H9 (cell line): ENCODE measurements around the gene SDHAF4. TPM values are rescaled to one million over a fixed set of nuclear protein-coding genes. Genes with fewer than 3 reads are reported as not detected.

Experiments used
- DNase-seq: peaks from one replicate; pipeline ENCODE4 v3.0.0-alpha.2; 2017
- H2AFZ ChIP-seq: one replicate; pipeline ENCODE4 v1.6.1; 2013; ENCODE audit warnings: mild to moderate bottlenecking, low read length, control low read depth, moderate library complexity
- H2AK5ac ChIP-seq: 2 replicates; pipeline ENCODE4 v1.6.1; 2013; ENCODE audit warnings: low read length, control low read depth, mixed read lengths; ENCODE audit not compliant: insufficient read length
- H2BK120ac ChIP-seq: one replicate; pipeline ENCODE4 v1.6.1; 2013; ENCODE audit warnings: low read depth, mild to moderate bottlenecking, low read length, control low read depth, inconsistent platforms; ENCODE audit not compliant: poor library complexity, severe bottlenecking
- H2BK12ac ChIP-seq: 2 replicates; pipeline ENCODE4 v1.6.1; 2013; ENCODE audit warnings: low read length, control low read depth, mixed read lengths, low read depth; ENCODE audit not compliant: insufficient read length
- H2BK15ac ChIP-seq: 2 replicates; pipeline ENCODE4 v1.6.1; 2013; ENCODE audit warnings: low read depth, low read length, control low read depth
- H2BK20ac ChIP-seq: one replicate; pipeline ENCODE4 v1.6.1; 2013; ENCODE audit warnings: low read depth, mild to moderate bottlenecking, low read length, control low read depth, inconsistent platforms; ENCODE audit not compliant: poor library complexity, severe bottlenecking
- H2BK5ac ChIP-seq: 2 replicates; pipeline ENCODE4 v1.6.1; 2013; ENCODE audit warnings: low read length, control low read depth, mixed read lengths; ENCODE audit not compliant: insufficient read length
- H3K14ac ChIP-seq: 2 replicates; pipeline ENCODE4 v1.6.1; 2013; ENCODE audit warnings: low read length, control low read depth; ENCODE audit not compliant: insufficient read depth
- H3K18ac ChIP-seq: 2 replicates; pipeline ENCODE4 v1.6.1; 2013; ENCODE audit warnings: low read depth, mild to moderate bottlenecking, mixed read lengths, low read length, control low read depth; ENCODE audit not compliant: insufficient read length
- H3K23ac ChIP-seq: 2 replicates; pipeline ENCODE4 v1.6.1; 2013; ENCODE audit warnings: low read length, control low read depth, mixed read lengths, low read depth; ENCODE audit not compliant: insufficient read length
- H3K23me2 ChIP-seq: 2 replicates; pipeline ENCODE4 v1.6.1; 2013; ENCODE audit warnings: low read depth, mild to moderate bottlenecking, mixed read lengths, low read length, control low read depth; ENCODE audit not compliant: insufficient read length, poor library complexity, severe bottlenecking
- H3K27ac ChIP-seq: 2 replicates; pipeline ENCODE4 v1.5.1; 2013; ENCODE audit warnings: low read length, control low read depth, mixed read lengths, low read depth; ENCODE audit not compliant: insufficient read length
- H3K27me3 ChIP-seq: 2 replicates; pipeline ENCODE4 v1.6.1; 2013; ENCODE audit warnings: low read length, control low read depth, inconsistent platforms; ENCODE audit not compliant: insufficient read depth
- H3K4ac ChIP-seq: 2 replicates; pipeline ENCODE4 v1.6.1; 2013; ENCODE audit warnings: low read depth, mild to moderate bottlenecking, control low read depth, inconsistent platforms, low read length, moderate library complexity
- H3K4me1 ChIP-seq: 2 replicates; pipeline ENCODE4 v1.6.1; 2013; ENCODE audit warnings: low read length, control low read depth, inconsistent platforms; ENCODE audit not compliant: insufficient read depth
- H3K4me2 ChIP-seq: 2 replicates; pipeline ENCODE4 v1.6.1; 2013; ENCODE audit warnings: low read length, control low read depth, mixed read lengths; ENCODE audit not compliant: insufficient read length, insufficient read depth
- H3K56ac ChIP-seq: 2 replicates; pipeline ENCODE4 v1.6.1; 2013; ENCODE audit warnings: low read depth, mild to moderate bottlenecking, mixed read lengths, low read length, control low read depth; ENCODE audit not compliant: insufficient read length
- H3K79me1 ChIP-seq: 2 replicates; pipeline ENCODE4 v1.6.1; 2013; ENCODE audit warnings: low read depth, mild to moderate bottlenecking, moderate library complexity, low read length, control low read depth, inconsistent platforms; ENCODE audit not compliant: insufficient read depth, poor library complexity, severe bottlenecking
- H3K79me2 ChIP-seq: 2 replicates; pipeline ENCODE4 v1.6.1; 2013; ENCODE audit warnings: low read length, control low read depth, inconsistent platforms; ENCODE audit not compliant: insufficient read depth
- H3K9ac ChIP-seq: 2 replicates; pipeline ENCODE4 v1.6.1; 2013; ENCODE audit warnings: low read length, control low read depth, mixed read lengths; ENCODE audit not compliant: insufficient read length; ENCODE audit errors: extremely low read depth
- H3K9me3 ChIP-seq: one replicate; pipeline ENCODE4 v1.6.1; 2013; ENCODE audit warnings: low read depth, low read length, inconsistent platforms; ENCODE audit not compliant: control insufficient read depth
- H3T11ph ChIP-seq: one replicate; pipeline ENCODE4 v1.6.1; 2013; ENCODE audit warnings: mild to moderate bottlenecking, low read length, control low read depth, inconsistent platforms
- H4K20me1 ChIP-seq: one replicate; pipeline ENCODE4 v1.6.1; 2013; ENCODE audit not compliant: control insufficient read depth, insufficient read length, insufficient read depth
- H4K5ac ChIP-seq: 2 replicates; pipeline ENCODE4 v1.6.1; 2013; ENCODE audit warnings: low read depth, mild to moderate bottlenecking, mixed read lengths, low read length, control low read depth; ENCODE audit not compliant: insufficient read length
- H4K8ac ChIP-seq: replicated peaks from 2 replicates; pipeline ENCODE4 v1.6.1; 2013; ENCODE audit warnings: low read length, control low read depth, mixed read lengths, low read depth; ENCODE audit not compliant: insufficient read length
- H4K91ac ChIP-seq: 2 replicates; pipeline ENCODE4 v1.6.1; 2013; ENCODE audit warnings: low read depth, mild to moderate bottlenecking, moderate library complexity, mixed read lengths, low read length, control low read depth; ENCODE audit not compliant: insufficient read length
- H3K27ac Mint-ChIP-seq, 3 experiments: 2 replicates in 2 of 3; 3 replicates in 1 of 3; pipeline ENCODE4 v1.8.0; 2020 to 2021; ENCODE audit warnings: mixed read lengths in 3 of 3, mild to moderate bottlenecking in 1 of 3, moderate library complexity in 1 of 3
- H3K27me3 Mint-ChIP-seq: 2 replicates; pipeline ENCODE4 v1.8.0; 2021; ENCODE audit warnings: low read depth, mild to moderate bottlenecking, moderate library complexity, mixed read lengths
- H3K36me3 Mint-ChIP-seq, 3 experiments: 2 replicates in 2 of 3; 3 replicates in 1 of 3; pipeline ENCODE4 v1.8.0; 2020 to 2021; ENCODE audit warnings: low read depth in 3 of 3, mixed read lengths in 3 of 3; ENCODE audit not compliant: insufficient read depth in 1 of 3
- H3K4me1 Mint-ChIP-seq, 2 experiments: 2 replicates each; pipeline ENCODE4 v1.8.0; 2020; ENCODE audit warnings: mixed read lengths in 2 of 2
- H3K4me3 Mint-ChIP-seq, 2 experiments: 2 replicates in 1 of 2; 3 replicates in 1 of 2; pipeline ENCODE4 v1.8.0; 2020 to 2021; ENCODE audit warnings: mild to moderate bottlenecking in 2 of 2, mixed read lengths in 2 of 2, moderate library complexity in 1 of 2
- H3K9me3 Mint-ChIP-seq, 2 experiments: 2 replicates in 1 of 2; 3 replicates in 1 of 2; pipeline ENCODE4 v1.8.0; 2020; ENCODE audit warnings: mild to moderate bottlenecking in 2 of 2, mixed read lengths in 2 of 2, moderate library complexity in 1 of 2
- CTCF ChIP-seq: fragments of 200-600 bp; sonication (generic); conservative IDR thresholded peaks from 3 replicates; pipeline ENCODE4 v1.8.0; 2021; ENCODE audit warnings: antibody characterized with exemption, mild to moderate bottlenecking
- total RNA-seq: library from RNA; stranded (reverse); gene quantifications from 2 replicates; pipeline ENCODE4 v1.2.1, GENCODE V29; 2021

SDHAF4 gene
- total RNA-seq, 1 experiment from 2014 or later, result 9.2 TPM

- H3K9ac ChIP-seq, result no peak overlapping the region
- H3K9me3 ChIP-seq, result no peaks in the 10 kb centered on the region
- Mint-ChIP-seq H3K9me3 (peaks cover 0 to 6% of the 10 kb centered on the region in 2 experiments; a peak in 3 of 5 replicates), H3K27me3 (no peaks in the 10 kb centered on the region), H3K27ac (peak overlapping the region in 2 of 3 experiments; percentile 21 to 47; a peak in 1 of 7 replicates), H3K4me1 (peaks cover 8 to 10% of the 10 kb centered on the region in 2 experiments), H3K36me3 (peaks cover 13 to 27% (median 18%) of the 10 kb centered on the region in 3 experiments), H3K4me3 (no peak overlapping the region)
- H4K20me1 ChIP-seq, result no peaks in the 10 kb centered on the region
- H4K5ac ChIP-seq, result no peak overlapping the region
- H3K56ac ChIP-seq, result no peak overlapping the region
- no peak overlapping the region for H2BK5ac ChIP-seq
- no peak overlapping the region for H2BK120ac ChIP-seq
- no peak overlapping the region for H2BK12ac ChIP-seq
- H4K91ac ChIP-seq, result no peak overlapping the region
- no peak overlapping the region for H2BK20ac ChIP-seq
- H4K8ac ChIP-seq, result no peak overlapping the region
- H2AFZ ChIP-seq, result no peak overlapping the region
- DNase-seq, result no peak
- H3K23me2 ChIP-seq, result no peaks in the 10 kb centered on the region
- no peaks in the 10 kb centered on the region for H3K79me2 ChIP-seq
- H3K18ac ChIP-seq, result no peak overlapping the region
- no peak overlapping the region for H3K23ac ChIP-seq
- no peak overlapping the region for H3K4me2 ChIP-seq
- no peaks in the 10 kb centered on the region for H3K4me1 ChIP-seq
- H3T11ph ChIP-seq, result no peak overlapping the region
- no peak for TF ChIP-seq CTCF
- no peak overlapping the region for H2BK15ac ChIP-seq
- no peaks in the 10 kb centered on the region for H3K79me1 ChIP-seq
- H3K14ac ChIP-seq, result no peak overlapping the region
- H2AK5ac ChIP-seq, result no peak overlapping the region
- H3K4ac ChIP-seq, result no peak overlapping the region
- no peaks in the 10 kb centered on the region for H3K27me3 ChIP-seq
- no peak overlapping the region for H3K27ac ChIP-seq
Observed at GRCh38 chr6:70590400-70590799, 23.7 kb downstream of the SDHAF4 start.
